ENCODE results near the gene HRH1. TPM values are rescaled to one million over a fixed set of nuclear protein-coding genes. Genes with fewer than 3 reads are reported as not detected.

Gene HRH1
- total RNA-seq, 1 donor: 9.8 TPM

GRCh38 chr3:11187681-11188080 is 33.4 kb downstream of the HRH1 start:
- H3K36me3 ChIP-seq (ENCODE audit: insufficient read depth, low read length): peaks cover 2% of the 10 kb centered on the region
- H2AFZ ChIP-seq (ENCODE audit: low read length): no peak overlapping the region
- no peaks in the 10 kb centered on the region for H3K27me3 ChIP-seq (ENCODE audit: insufficient read depth, low read length)
- H4K20me1 ChIP-seq (ENCODE audit: insufficient read depth, low read length): peaks cover 9% of the 10 kb centered on the region
- no peak for DNase-seq (ENCODE audit: insufficient read length, low spot score, missing footprints)
- H3K27ac ChIP-seq (ENCODE audit: low read depth, low read length): no peak overlapping the region
- peaks cover 17% of the 10 kb centered on the region for H3K4me1 ChIP-seq (ENCODE audit: insufficient read depth, low read length)
- no peak overlapping the region for H3K4me3 ChIP-seq (ENCODE audit: insufficient read depth, low read length)
- no peaks in the 10 kb centered on the region for H3K9me3 ChIP-seq (ENCODE audit: low read depth, low read length)
- no peak for TF ChIP-seq CTCF (IDR thresholded peaks at IDR 0.05; ENCODE audit: extremely low read depth, low read depth, low read length)
- no peak overlapping the region for H3K4me2 ChIP-seq (ENCODE audit: insufficient read depth, low read length)
- peaks cover 28% of the 10 kb centered on the region for H3K79me2 ChIP-seq (ENCODE audit: insufficient read depth, low read length)

- Histone ChIP-seq H3K4me1 (ENCODE audit: insufficient read depth, low read length) (peaks cover 17% of the 10 kb centered on the region), H3K36me3 (ENCODE audit: insufficient read depth, low read length) (peaks cover 2% of the 10 kb centered on the region), H3K4me2 (ENCODE audit: insufficient read depth, low read length) (no peak overlapping the region), H3K27me3 (ENCODE audit: insufficient read depth, low read length) (no peaks in the 10 kb centered on the region), H3K4me3 (ENCODE audit: insufficient read depth, low read length) (no peak overlapping the region), H4K20me1 (ENCODE audit: insufficient read depth, low read length) (peaks cover 9% of the 10 kb centered on the region), H3K79me2 (ENCODE audit: insufficient read depth, low read length) (peaks cover 28% of the 10 kb centered on the region), H3K9me3 (ENCODE audit: low read depth, low read length) (no peaks in the 10 kb centered on the region), H3K27ac (ENCODE audit: low read depth, low read length) (no peak overlapping the region), H2AFZ (ENCODE audit: low read length) (no peak overlapping the region)
- TF ChIP-seq CTCF (IDR thresholded peaks at IDR 0.05; ENCODE audit: extremely low read depth, low read depth, low read length): no peak
- DNase-seq (ENCODE audit: insufficient read length, low spot score, missing footprints): no peak
Observed at GRCh38 chr3:11188231-11188630, 33.9 kb downstream of the HRH1 start.

GRCh38 chr3:11195201-11195600 is 40.9 kb downstream of the HRH1 start:
- Histone ChIP-seq H3K36me3 (ENCODE audit: insufficient read depth, low read length) (peaks cover 6% of the 10 kb centered on the region), H3K4me1 (ENCODE audit: insufficient read depth, low read length) (peaks cover 20% of the 10 kb centered on the region), H3K9me3 (ENCODE audit: low read depth, low read length) (no peaks in the 10 kb centered on the region), H4K20me1 (ENCODE audit: insufficient read depth, low read length) (no peaks in the 10 kb centered on the region), H3K4me2 (ENCODE audit: insufficient read depth, low read length) (peak overlapping the region; percentile 79), H3K27me3 (ENCODE audit: insufficient read depth, low read length) (no peaks in the 10 kb centered on the region), H3K27ac (ENCODE audit: low read depth, low read length) (peak overlapping the region; percentile 63), H3K79me2 (ENCODE audit: insufficient read depth, low read length) (peaks cover 22% of the 10 kb centered on the region), H3K4me3 (ENCODE audit: insufficient read depth, low read length) (no peak overlapping the region), H2AFZ (ENCODE audit: low read length) (no peak overlapping the region)
- TF ChIP-seq CTCF (IDR thresholded peaks at IDR 0.05; ENCODE audit: extremely low read depth, low read depth, low read length): no peak
- no peak for DNase-seq (ENCODE audit: insufficient read length, low spot score, missing footprints)

GRCh38 chr3:11195721-11196332 is 41.5 kb downstream of the HRH1 start:
- Histone ChIP-seq H3K4me1 (ENCODE audit: insufficient read depth, low read length) (peaks cover 24% of the 10 kb centered on the region), H4K20me1 (ENCODE audit: insufficient read depth, low read length) (no peaks in the 10 kb centered on the region), H2AFZ (ENCODE audit: low read length) (peak overlapping the region; percentile 59), H3K4me3 (ENCODE audit: insufficient read depth, low read length) (peak overlapping the region; percentile 60), H3K27me3 (ENCODE audit: insufficient read depth, low read length) (no peaks in the 10 kb centered on the region), H3K27ac (ENCODE audit: low read depth, low read length) (peak overlapping the region; percentile 63), H3K9me3 (ENCODE audit: low read depth, low read length) (no peaks in the 10 kb centered on the region), H3K79me2 (ENCODE audit: insufficient read depth, low read length) (peaks cover 22% of the 10 kb centered on the region), H3K36me3 (ENCODE audit: insufficient read depth, low read length) (peaks cover 6% of the 10 kb centered on the region), H3K4me2 (ENCODE audit: insufficient read depth, low read length) (peak overlapping the region; percentile 79)
- no peak for TF ChIP-seq CTCF (IDR thresholded peaks at IDR 0.05; ENCODE audit: extremely low read depth, low read depth, low read length)
- DNase-seq (ENCODE audit: insufficient read length, low spot score, missing footprints): peak; percentile 41

Measured in osteoblast (primary cell).